Measurements from ENCODE around the gene MACROD1. TPM values are rescaled to one million over a fixed set of nuclear protein-coding genes. Genes with fewer than 3 reads are reported as not detected.
A peak's percentile ranks its signal among the peaks of the same experiment; 100 is the strongest.

Gene MACROD1
- total and polyA plus RNA-seq, 9 of the 15 experiments (the other 6 are each of a cell fraction or from before 2014, with no cell fraction given), result 1.1 to 60.0 (median 26.4) TPM

DNA sequence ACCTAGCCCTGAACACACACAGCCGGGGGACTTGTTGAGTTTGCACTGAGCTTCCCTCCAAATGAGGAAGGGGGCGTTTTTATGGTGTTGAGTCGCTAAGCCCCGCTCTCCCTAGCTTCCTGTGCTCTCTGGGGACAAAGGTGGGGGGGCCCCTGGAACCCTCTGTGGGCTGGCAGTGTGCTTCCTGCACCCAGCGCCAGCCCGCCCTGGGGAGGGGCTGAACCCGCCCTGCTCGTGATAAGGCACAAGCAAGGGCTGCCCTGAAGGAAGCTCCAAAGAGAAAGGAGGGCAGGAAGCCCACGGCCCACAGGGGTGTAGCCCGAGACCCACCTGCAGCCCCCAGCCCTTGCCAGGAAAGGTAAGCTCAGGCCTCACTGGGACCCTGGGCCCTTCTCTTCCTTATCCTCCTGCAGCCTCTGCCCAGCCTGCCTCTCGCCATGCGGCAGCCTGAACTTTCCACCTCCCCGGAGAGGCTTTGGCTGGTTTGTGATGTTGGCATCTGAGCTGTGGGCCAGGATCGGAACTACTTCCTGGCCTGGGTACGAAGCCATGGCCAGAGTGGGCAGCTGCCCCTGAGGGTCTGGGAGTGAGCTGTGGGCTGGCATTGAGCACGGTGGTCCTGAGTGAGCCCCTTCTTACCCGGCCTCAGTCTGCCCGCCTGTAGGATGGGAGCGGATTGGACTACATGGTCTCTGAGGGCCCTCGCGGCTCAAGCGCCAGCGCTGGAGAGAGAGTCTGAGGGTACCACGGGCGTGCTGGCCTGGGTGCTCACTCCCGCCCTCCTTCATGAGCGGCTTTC, 40.7 kb upstream of the MACROD1 start, which contains the start of gene FERMT3 (continued):
- TF ChIP-seq PHF21A (IDR thresholded peaks at IDR 0.05; ENCODE audit: borderline replicate concordance, low read depth) (no peak), PURB (CRISPR knock-in tag; IDR thresholded peaks at IDR 0.05; ENCODE audit: low read depth) (no peak), DIDO1 (tag; IDR thresholded peaks at IDR 0.05; ENCODE audit: low read depth) (no peak), GATAD2A (IDR thresholded peaks at IDR 0.05) (0 out of 2 replicates have a peak, but pooled peaks have one; percentile 65), SAFB2 (IDR thresholded peaks at IDR 0.05; ENCODE audit: borderline replicate concordance, low read depth, low read length, severe bottlenecking) (no peak), SPI1 (IDR thresholded peaks at IDR 0.05; ENCODE audit: borderline replicate concordance, low read depth, low read length) (peak; percentile 71), PHB (CRISPR knock-in tag; IDR thresholded peaks at IDR 0.05) (no peak), ZNF12 (CRISPR knock-in tag; IDR thresholded peaks at IDR 0.05) (no peak), ZNF253 (CRISPR knock-in tag; conservative IDR thresholded peaks at IDR 0.05) (no peak), FUS (optimal IDR thresholded peaks at IDR 0.05; ENCODE audit: low read depth, low read length) (no peak), TOE1 (IDR thresholded peaks at IDR 0.05; ENCODE audit: borderline replicate concordance) (no peak; the same call in 1 of the 2 replicates), TOE1 (CRISPR knock-in tag; IDR thresholded peaks at IDR 0.05; ENCODE audit: borderline replicate concordance, low read depth) (peak; percentile 72; the same call in 1 of the 2 replicates), ZNF146 (CRISPR knock-in tag; IDR thresholded peaks at IDR 0.05; ENCODE audit: unreplicated experiment) (no peak), NCOA6 (IDR thresholded peaks at IDR 0.05) (no peak), RBM14 (IDR thresholded peaks at IDR 0.05; ENCODE audit: borderline replicate concordance, insufficient read depth, low read depth, low read length) (0 out of 2 replicates have a peak, but pooled peaks have one; percentile 79), NCOR1 (IDR thresholded peaks at IDR 0.05) (0 out of 2 replicates have a peak, but pooled peaks have one; percentile 24), ZNF76 (CRISPR knock-in tag; IDR thresholded peaks at IDR 0.05; ENCODE audit: borderline replicate concordance) (0 out of 2 replicates have a peak, but pooled peaks have one; percentile 54)
- TF ChIP-seq, protein P1, sequence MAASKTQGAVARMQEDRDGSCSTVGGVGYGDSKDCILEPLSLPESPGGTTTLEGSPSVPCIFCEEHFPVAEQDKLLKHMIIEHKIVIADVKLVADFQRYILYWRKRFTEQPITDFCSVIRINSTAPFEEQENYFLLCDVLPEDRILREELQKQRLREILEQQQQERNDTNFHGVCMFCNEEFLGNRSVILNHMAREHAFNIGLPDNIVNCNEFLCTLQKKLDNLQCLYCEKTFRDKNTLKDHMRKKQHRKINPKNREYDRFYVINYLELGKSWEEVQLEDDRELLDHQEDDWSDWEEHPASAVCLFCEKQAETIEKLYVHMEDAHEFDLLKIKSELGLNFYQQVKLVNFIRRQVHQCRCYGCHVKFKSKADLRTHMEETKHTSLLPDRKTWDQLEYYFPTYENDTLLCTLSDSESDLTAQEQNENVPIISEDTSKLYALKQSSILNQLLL (CRISPR knock-in tag; IDR thresholded peaks at IDR 0.05; ENCODE audit: borderline replicate concordance), result no peak
- TF ChIP-seq, protein P2, sequence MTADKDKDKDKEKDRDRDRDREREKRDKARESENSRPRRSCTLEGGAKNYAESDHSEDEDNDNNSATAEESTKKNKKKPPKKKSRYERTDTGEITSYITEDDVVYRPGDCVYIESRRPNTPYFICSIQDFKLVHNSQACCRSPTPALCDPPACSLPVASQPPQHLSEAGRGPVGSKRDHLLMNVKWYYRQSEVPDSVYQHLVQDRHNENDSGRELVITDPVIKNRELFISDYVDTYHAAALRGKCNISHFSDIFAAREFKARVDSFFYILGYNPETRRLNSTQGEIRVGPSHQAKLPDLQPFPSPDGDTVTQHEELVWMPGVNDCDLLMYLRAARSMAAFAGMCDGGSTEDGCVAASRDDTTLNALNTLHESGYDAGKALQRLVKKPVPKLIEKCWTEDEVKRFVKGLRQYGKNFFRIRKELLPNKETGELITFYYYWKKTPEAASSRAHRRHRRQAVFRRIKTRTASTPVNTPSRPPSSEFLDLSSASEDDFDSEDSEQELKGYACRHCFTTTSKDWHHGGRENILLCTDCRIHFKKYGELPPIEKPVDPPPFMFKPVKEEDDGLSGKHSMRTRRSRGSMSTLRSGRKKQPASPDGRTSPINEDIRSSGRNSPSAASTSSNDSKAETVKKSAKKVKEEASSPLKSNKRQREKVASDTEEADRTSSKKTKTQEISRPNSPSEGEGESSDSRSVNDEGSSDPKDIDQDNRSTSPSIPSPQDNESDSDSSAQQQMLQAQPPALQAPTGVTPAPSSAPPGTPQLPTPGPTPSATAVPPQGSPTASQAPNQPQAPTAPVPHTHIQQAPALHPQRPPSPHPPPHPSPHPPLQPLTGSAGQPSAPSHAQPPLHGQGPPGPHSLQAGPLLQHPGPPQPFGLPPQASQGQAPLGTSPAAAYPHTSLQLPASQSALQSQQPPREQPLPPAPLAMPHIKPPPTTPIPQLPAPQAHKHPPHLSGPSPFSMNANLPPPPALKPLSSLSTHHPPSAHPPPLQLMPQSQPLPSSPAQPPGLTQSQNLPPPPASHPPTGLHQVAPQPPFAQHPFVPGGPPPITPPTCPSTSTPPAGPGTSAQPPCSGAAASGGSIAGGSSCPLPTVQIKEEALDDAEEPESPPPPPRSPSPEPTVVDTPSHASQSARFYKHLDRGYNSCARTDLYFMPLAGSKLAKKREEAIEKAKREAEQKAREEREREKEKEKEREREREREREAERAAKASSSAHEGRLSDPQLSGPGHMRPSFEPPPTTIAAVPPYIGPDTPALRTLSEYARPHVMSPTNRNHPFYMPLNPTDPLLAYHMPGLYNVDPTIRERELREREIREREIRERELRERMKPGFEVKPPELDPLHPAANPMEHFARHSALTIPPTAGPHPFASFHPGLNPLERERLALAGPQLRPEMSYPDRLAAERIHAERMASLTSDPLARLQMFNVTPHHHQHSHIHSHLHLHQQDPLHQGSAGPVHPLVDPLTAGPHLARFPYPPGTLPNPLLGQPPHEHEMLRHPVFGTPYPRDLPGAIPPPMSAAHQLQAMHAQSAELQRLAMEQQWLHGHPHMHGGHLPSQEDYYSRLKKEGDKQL (CRISPR knock-in tag; IDR thresholded peaks at IDR 0.05; ENCODE audit: borderline replicate concordance), result no peak
- TF ChIP-seq, protein P3, sequence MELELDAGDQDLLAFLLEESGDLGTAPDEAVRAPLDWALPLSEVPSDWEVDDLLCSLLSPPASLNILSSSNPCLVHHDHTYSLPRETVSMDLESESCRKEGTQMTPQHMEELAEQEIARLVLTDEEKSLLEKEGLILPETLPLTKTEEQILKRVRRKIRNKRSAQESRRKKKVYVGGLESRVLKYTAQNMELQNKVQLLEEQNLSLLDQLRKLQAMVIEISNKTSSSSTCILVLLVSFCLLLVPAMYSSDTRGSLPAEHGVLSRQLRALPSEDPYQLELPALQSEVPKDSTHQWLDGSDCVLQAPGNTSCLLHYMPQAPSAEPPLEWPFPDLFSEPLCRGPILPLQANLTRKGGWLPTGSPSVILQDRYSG (tag; conservative IDR thresholded peaks at IDR 0.05; ENCODE audit: low read depth), result 0 out of 2 replicates have a peak, but pooled peaks have one; percentile 39
